ENCODE data around the gene PACSIN3.

- TF ChIP-seq POLR2A (IDR thresholded peaks at IDR 0.05): no peak
- no peak for TF ChIP-seq CTCF (IDR thresholded peaks at IDR 0.05)
Observed at GRCh38 chr11:47212938-47213337, 26.7 kb upstream of the PACSIN3 start.

All from uterus (tissue), 2 donors.